Heart right ventricle (tissue), 16 donors: ENCODE data around the gene ANKFY1. TPM values are rescaled to one million over a fixed set of nuclear protein-coding genes. Genes with fewer than 3 reads are reported as not detected.

ENCODE experiments used
- ATAC-seq, 8 donors: fragments of 200-7000 bp; cut with Tn5 transposase; one replicate each; pipeline ENCODE4 v1.9.1; 2020; ENCODE audit warnings: mild to moderate bottlenecking in 8 of 8, moderate library complexity in 8 of 8, moderate number of reproducible peaks in 1 of 8
- DNase-seq, 2 donors: peaks; one replicate each; pipeline ENCODE4 v3.0.0-alpha.2; 2020
- H3K27ac ChIP-seq, 10 donors: fragments of 200-600 bp; sonication (generic) in 2 of 10; one replicate each; pipeline versions ENCODE4 v1.5.0 to v1.8.0; 2020 to 2022; ENCODE audit warnings: mild to moderate bottlenecking in 3 of 10
- H3K27me3 ChIP-seq, 7 donors: fragments of 200-600 bp; one replicate each; pipeline ENCODE4 v1.8.0; 2021 to 2022; ENCODE audit warnings: mild to moderate bottlenecking in 2 of 7
- H3K36me3 ChIP-seq, 9 donors: fragments of 200-600 bp; sonication (generic) in 1 of 9; one replicate each; pipeline versions ENCODE4 v1.5.0 to v1.8.0; 2020 to 2022; ENCODE audit warnings: mild to moderate bottlenecking in 2 of 9
- H3K4me1 ChIP-seq, 9 donors: fragments of 200-600 bp; sonication (generic) in 1 of 9; one replicate each; pipeline versions ENCODE4 v1.5.0 to v1.8.0; 2020 to 2022; ENCODE audit warnings: mild to moderate bottlenecking in 4 of 9
- H3K4me3 ChIP-seq, 10 donors: fragments of 200-600 bp; sonication (generic) in 2 of 10; one replicate each; pipeline versions ENCODE4 v1.5.0 to v1.8.0; 2020 to 2022; ENCODE audit warnings: mild to moderate bottlenecking in 7 of 10, moderate library complexity in 2 of 10
- H3K9me3 ChIP-seq, 11 donors: fragments of 200-600 bp in 10 of 11; sonication (generic) in 2 of 11; one replicate each; pipeline versions ENCODE4 v1.5.0 to v1.8.0; 2013 to 2022; ENCODE audit warnings: mild to moderate bottlenecking in 2 of 11, control low read depth in 1 of 11, moderate library complexity in 1 of 11
- CTCF ChIP-seq, 9 donors: fragments of 200-600 bp; sonication (generic) in 2 of 9; IDR thresholded peaks; one replicate each; pipeline versions ENCODE4 v1.5.0 to v1.8.0; 2021 to 2022; ENCODE audit warnings: antibody characterized with exemption in 9 of 9, mild to moderate bottlenecking in 5 of 9, moderate library complexity in 1 of 9
- WGBS, 2 donors: extraction: QIAGEN DNeasy Blood & Tissue Kit; methylation state at CpG; one replicate each; pipeline ENCODE4 v1.1.7; 2013; ENCODE audit warnings: inconsistent platforms in 1 of 2; 5-methylcytosine and 5-hydroxymethylcytosine counted together
- intact Hi-C, 10 donors: fragments of 100-400 bp; cut with DNase I; formaldehyde crosslinking; loops; one replicate each; pipeline versions ENCODE4 v1.11.1 to v1.14.2; 2022
- polyA plus RNA-seq, 2 donors: library from polyadenylated mRNA; stranded (reverse); fragments of 200-250 nt; gene quantifications; one replicate each; pipeline ENCODE4 v1.2.3, GENCODE V29; 2013
- total RNA-seq, 10 donors: library from RNA; stranded (reverse); fragmentation: NEBNext Ultra II Directional in 3 of 10; extraction: Animal tissue kit (Norgen Biotek cat#: 25700) in 3 of 10; gene quantifications; one replicate each; pipeline versions ENCODE4 v1.2.1 to v1.2.4, GENCODE V29; 2021 to 2023
- donor health status: Arrhythmogenic right ventricular cardiomyopathy.
- donor health status: ischemic (EF 13 %, LVEDD 7.1; RV severe dilation, severe dysfunction).
- donor health status: healthy with polysubstance abuse.
- donor health status: DM: no; HTN: yes; CAD: no.
- donor health status: DM: no; HTN: no; CAD: no.
- donor health status: ischemic (EF 25% LVEDD 6.9; RV normal size, moderate dysfunction).
- donor health status: ischemic (EF 25% LVEDD 5.7; RV mildly dilated, moderate dysfunction).
- donor health status: healthy.
- donor health status: DM: yes; HTN: yes; CAD: no.
- donor health status: Ischemic cardiomyopathy.
- donor health status: ischemic (EF 35%, LVEDD 5.7; RV mildly dilated, moderate dysfunction).
- donor health status: nonischemic (EF 11% LVEDD 7.7; RV severe dilation, severe dysfunction).
- donor health status: DM: yes; HTN: yes; CAD: no.
- donor health status: PGD.
- donor health status: ischemic (EF 29% LVEDD 5.4; RV normal size, mild dysfunction).
- donor health status: nonischemic (EF 23%, LVEDD 6.1; RV moderate dilation, normal function).

Gene ANKFY1
- total and polyA plus RNA-seq, 12 donors: 8.6 to 34.4 (median 24.0) TPM

DNA sequence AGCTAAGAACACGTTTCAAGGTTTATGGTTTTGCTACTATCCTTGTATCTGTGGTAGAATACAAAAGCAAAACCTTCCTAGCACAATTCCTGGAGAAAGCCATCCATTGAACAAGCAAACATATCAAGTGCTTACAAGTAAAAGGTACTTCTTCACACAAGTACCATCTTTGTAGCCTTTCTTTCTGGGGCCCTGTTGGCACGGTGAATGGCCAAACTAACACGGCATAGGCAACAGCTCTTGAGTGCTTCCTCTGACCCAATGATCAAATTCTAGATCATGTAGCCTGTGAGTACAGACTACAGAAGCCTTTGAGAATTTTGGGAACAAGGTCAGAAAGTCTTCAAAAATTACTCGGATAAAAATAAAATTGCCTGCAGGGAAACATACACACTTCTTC is 57.9 kb downstream of the ANKFY1 start:
- no peak overlapping the region for H3K4me3 ChIP-seq
- no peak for DNase-seq
- 70 to 74% methylated on average over 4 of the region's 4 CpGs for WGBS, 2 donors
- no peak for ATAC-seq
- TF ChIP-seq CTCF (IDR thresholded peaks at IDR 0.05): no peak
- no peaks in the 10 kb centered on the region for H3K9me3 ChIP-seq
- H3K27ac ChIP-seq: no peak overlapping the region
- H3K27me3 ChIP-seq: no peaks in the 10 kb centered on the region
- intact Hi-C loops: loop anchor here in 2 of 10 donors (2.0 to 5.0 kb wide), 2 partner anchors 41 to 211 kb away; no protein-coding TSS in a partner anchor
- H3K4me1 ChIP-seq: peaks cover 0 to 30% (median 15%) of the 10 kb centered on the region in 9 donors
- peaks cover 0 to 86% (median 21%) of the 10 kb centered on the region in 9 donors for H3K36me3 ChIP-seq

GRCh38 chr17:4204710-4205173 is 59.0 kb downstream of the ANKFY1 start:
- intact Hi-C loops: loop anchor here in 6 of 10 donors (2.0 to 5.0 kb wide), 3 partner anchors 40 to 213 kb away; no protein-coding TSS in a partner anchor
- 38 to 42% methylated on average over 6 of the region's 6 CpGs for WGBS, 2 donors
- no peak overlapping the region for H3K4me3 ChIP-seq
- ATAC-seq (peak; percentile 34 to 84 (median 48)), DNase-seq (no peak)
- H3K27ac ChIP-seq: peak overlapping the region in 4 of 10 donors; percentile 1 to 46 (median 34)
- H3K27me3 ChIP-seq: no peaks in the 10 kb centered on the region
- H3K36me3 ChIP-seq: peaks cover 0 to 91% (median 21%) of the 10 kb centered on the region in 9 donors
- H3K4me1 ChIP-seq: peaks cover 0 to 24% (median 12%) of the 10 kb centered on the region in 9 donors
- no peaks in the 10 kb centered on the region for H3K9me3 ChIP-seq
- TF ChIP-seq CTCF (IDR thresholded peaks at IDR 0.05): no peak

DNA sequence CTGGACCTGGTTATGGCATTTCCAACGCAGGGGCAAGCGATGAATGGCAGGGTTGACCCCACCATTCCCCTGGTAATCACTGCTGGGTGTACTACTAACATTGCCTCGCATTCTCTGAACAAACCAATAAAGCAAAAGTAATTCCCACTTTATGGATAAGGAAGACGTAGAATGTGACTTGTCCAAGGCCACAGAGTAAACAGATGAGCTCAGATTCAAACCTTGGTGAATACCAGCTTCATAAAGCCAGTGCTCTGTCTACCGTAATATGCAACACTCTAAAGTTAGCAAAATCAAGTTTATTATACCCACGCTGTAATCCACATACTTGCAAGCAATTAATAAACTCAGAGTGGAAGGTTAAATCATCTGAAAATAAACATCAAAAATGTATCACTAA is 59.6 kb downstream of the ANKFY1 start:
- intact Hi-C loops: loop anchor here in 5 of 10 donors (2.0 to 5.0 kb wide), 2 partner anchors 39 to 208 kb away; no protein-coding TSS in a partner anchor
- peak overlapping the region in 6 of 10 donors; percentile 9 to 59 (median 42) for H3K27ac ChIP-seq
- no peak for DNase-seq
- peaks cover 0 to 91% (median 21%) of the 10 kb centered on the region in 9 donors for H3K36me3 ChIP-seq
- H3K4me3 ChIP-seq: no peak overlapping the region
- WGBS, 2 donors: 80 to 82% methylated on average over 6 of the region's 6 CpGs
- ATAC-seq: no peak
- H3K27me3 ChIP-seq: no peaks in the 10 kb centered on the region
- no peak for TF ChIP-seq CTCF (IDR thresholded peaks at IDR 0.05)
- H3K9me3 ChIP-seq: no peaks in the 10 kb centered on the region
- peaks cover 0 to 19% (median 12%) of the 10 kb centered on the region in 9 donors for H3K4me1 ChIP-seq

GRCh38 chr17:4201226-4201625 is 62.6 kb downstream of the ANKFY1 start:
- ATAC-seq: no peak
- Histone ChIP-seq H3K36me3 (peaks cover 0 to 90% (median 28%) of the 10 kb centered on the region in 9 donors), H3K4me3 (no peak overlapping the region), H3K4me1 (peaks cover 0 to 14% (median 10%) of the 10 kb centered on the region in 9 donors), H3K27me3 (no peaks in the 10 kb centered on the region), H3K9me3 (no peaks in the 10 kb centered on the region), H3K27ac (no peak overlapping the region)
- no peak for DNase-seq
- TF ChIP-seq CTCF (IDR thresholded peaks at IDR 0.05): no peak
- intact Hi-C loops: loop anchor here in 5 of 10 donors (5.0 kb wide), 1 partner anchor 211 kb away; no protein-coding TSS in a partner anchor
- 96% methylated on average over 4 of the region's 4 CpGs for WGBS, 2 donors
